Osteocyte (in vitro differentiated cells): ENCODE measurements around the gene SLC50A1. TPM values are rescaled to one million over a fixed set of nuclear protein-coding genes. Genes with fewer than 3 reads are reported as not detected.
A peak's percentile ranks its signal among the peaks of the same experiment; 100 is the strongest.

Experiments
- DNase-seq: peaks from one replicate; pipeline ENCODE4 v3.0.0; 2021; ENCODE audit warnings: mixed read lengths; ENCODE audit not compliant: unreplicated experiment; ENCODE audit errors: extremely low spot score
- H3K27ac Mint-ChIP-seq: one replicate; pipeline ENCODE4 v1.8.0; 2021; ENCODE audit warnings: mild to moderate bottlenecking, mixed read lengths; ENCODE audit not compliant: unreplicated experiment
- H3K27me3 Mint-ChIP-seq: one replicate; pipeline ENCODE4 v1.8.0; 2021; ENCODE audit warnings: mixed read lengths; ENCODE audit not compliant: unreplicated experiment
- H3K36me3 Mint-ChIP-seq: one replicate; pipeline ENCODE4 v1.8.0; 2021; ENCODE audit warnings: mixed read lengths; ENCODE audit not compliant: unreplicated experiment
- H3K4me1 Mint-ChIP-seq: one replicate; pipeline ENCODE4 v1.8.0; 2021; ENCODE audit warnings: mixed read lengths; ENCODE audit not compliant: unreplicated experiment
- H3K4me3 Mint-ChIP-seq: one replicate; pipeline ENCODE4 v1.8.0; 2021; ENCODE audit warnings: mild to moderate bottlenecking, moderate library complexity, mixed read lengths; ENCODE audit not compliant: unreplicated experiment
- H3K9me3 Mint-ChIP-seq: one replicate; pipeline ENCODE4 v1.8.0; 2021; ENCODE audit warnings: mixed read lengths; ENCODE audit not compliant: unreplicated experiment
- CTCF ChIP-seq: fragments of 200-600 bp; sonication (generic); IDR thresholded peaks from 2 replicates; pipeline ENCODE4 v1.5.0; 2021; ENCODE audit warnings: antibody characterized with exemption, mild to moderate bottlenecking, moderate library complexity
- total RNA-seq: library from RNA; stranded (reverse); gene quantifications from 2 replicates; pipeline ENCODE4 v1.2.1, GENCODE V29; 2021

Gene SLC50A1
- total RNA-seq, 1 donor from 2014 or later = 26.5 TPM

GRCh38 chr1:155122308-155122707, 13.3 kb upstream of the SLC50A1 start:
- no peak for TF ChIP-seq CTCF
- Mint-ChIP-seq H3K27me3 (peaks cover 16% of the 10 kb centered on the region), H3K4me3 (no peak overlapping the region), H3K9me3 (no peaks in the 10 kb centered on the region), H3K27ac (no peak overlapping the region), H3K36me3 (no peaks in the 10 kb centered on the region), H3K4me1 (peaks cover 37% of the 10 kb centered on the region)
- DNase-seq = no peak

GRCh38 chr1:155123801-155124200, 11.9 kb upstream of the SLC50A1 start:
- peaks cover 10% of the 10 kb centered on the region for H3K27me3 Mint-ChIP-seq
- peaks cover 47% of the 10 kb centered on the region for H3K4me1 Mint-ChIP-seq
- DNase-seq = no peak
- no peaks in the 10 kb centered on the region for H3K36me3 Mint-ChIP-seq
- no peak overlapping the region for H3K4me3 Mint-ChIP-seq
- TF ChIP-seq CTCF = no peak
- H3K27ac Mint-ChIP-seq = peak overlapping the region; percentile 76
- no peaks in the 10 kb centered on the region for H3K9me3 Mint-ChIP-seq

GRCh38 chr1:155124503-155125463, 10.9 kb upstream of the SLC50A1 start:
- H3K9me3 Mint-ChIP-seq = no peaks in the 10 kb centered on the region
- DNase-seq = no peak
- no peaks in the 10 kb centered on the region for H3K36me3 Mint-ChIP-seq
- peaks cover 57% of the 10 kb centered on the region for H3K4me1 Mint-ChIP-seq
- no peak for TF ChIP-seq CTCF
- peaks cover 9% of the 10 kb centered on the region for H3K27me3 Mint-ChIP-seq
- no peak overlapping the region for H3K4me3 Mint-ChIP-seq
- H3K27ac Mint-ChIP-seq = peak overlapping the region; percentile 76

- Mint-ChIP-seq H3K4me1 (peaks cover 63% of the 10 kb centered on the region), H3K27me3 (peaks cover 5% of the 10 kb centered on the region), H3K4me3 (peak overlapping the region; percentile 52), H3K27ac (peak overlapping the region; percentile 76), H3K36me3 (no peaks in the 10 kb centered on the region), H3K9me3 (no peaks in the 10 kb centered on the region)
- no peak for TF ChIP-seq CTCF
- DNase-seq = no peak
Measured at GRCh38 chr1:155125511-155125945, 10.1 kb upstream of the SLC50A1 start.

GRCh38 chr1:155125946-155126555, 9.6 kb upstream of the SLC50A1 start:
- Mint-ChIP-seq H3K27ac (peak overlapping the region; percentile 92), H3K4me3 (peak overlapping the region; percentile 73), H3K27me3 (peaks cover 3% of the 10 kb centered on the region)

More at GRCh38 chr1:155125946-155126555, 9.6 kb upstream of the SLC50A1 start:
- DNase-seq = no peak
- peaks cover 69% of the 10 kb centered on the region for H3K4me1 Mint-ChIP-seq
- H3K9me3 Mint-ChIP-seq = no peaks in the 10 kb centered on the region
- TF ChIP-seq CTCF = no peak
- H3K36me3 Mint-ChIP-seq = no peaks in the 10 kb centered on the region
